Sigmoid colon (tissue), 7 donors: ENCODE results near the gene CSRNP2. TPM values are rescaled to one million over a fixed set of nuclear protein-coding genes. Genes with fewer than 3 reads are reported as not detected.

Source experiments
- DNase-seq: peaks from one replicate; pipeline ENCODE4 v3.0.0-alpha.2; 2019
- H3K27ac ChIP-seq, 4 donors: fragments of 200-600 bp; sonication (generic); one replicate each; pipeline ENCODE4 v1.5.1; 2016 to 2019; ENCODE audit warnings: mild to moderate bottlenecking in 1 of 4
- H3K27me3 ChIP-seq, 3 donors: fragments of 200-600 bp; sonication (generic); one replicate each; pipeline ENCODE4 v1.5.1; 2019; ENCODE audit warnings: mild to moderate bottlenecking in 1 of 3
- H3K36me3 ChIP-seq, 4 donors: fragments of 200-600 bp; sonication (generic); one replicate each; pipeline ENCODE4 v1.5.1; 2016 to 2019
- H3K4me1 ChIP-seq, 4 donors: fragments of 200-600 bp; sonication (generic); one replicate each; pipeline ENCODE4 v1.5.1; 2017 to 2019
- H3K4me3 ChIP-seq, 4 donors: fragments of 200-600 bp; sonication (generic); one replicate each; pipeline ENCODE4 v1.5.1; 2017 to 2019; ENCODE audit warnings: mild to moderate bottlenecking in 2 of 4, moderate library complexity in 1 of 4
- H3K9me3 ChIP-seq, 4 donors: fragments of 200-600 bp in 3 of 4; sonication (generic) in 3 of 4; one replicate each; pipeline versions ENCODE4 v1.5.1 to v1.6.1; 2013 to 2019
- CTCF ChIP-seq, 4 experiments: fragments of 450-650 bp in 3 of 4; fragments of 200-600 bp in 1 of 4; IDR thresholded peaks; one replicate each; pipeline ENCODE4 v1.5.1; 2016 to 2019; ENCODE audit warnings: antibody characterized with exemption in 4 of 4, mild to moderate bottlenecking in 3 of 4, moderate library complexity in 2 of 4
- EP300 ChIP-seq, 4 donors: sonication (generic); formaldehyde crosslinking; IDR thresholded peaks; one replicate each; pipeline ENCODE4 v1.6.1; 2017; ENCODE audit warnings: antibody characterized with exemption in 4 of 4
- POLR2A ChIP-seq, 2 donors: fragments of 450-650 bp; IDR thresholded peaks; one replicate each; pipeline ENCODE4 v1.6.1; 2016; ENCODE audit warnings: antibody characterized with exemption in 2 of 2, mild to moderate bottlenecking in 2 of 2, moderate library complexity in 2 of 2
- POLR2AphosphoS5 ChIP-seq, 4 donors: sonication (generic); formaldehyde crosslinking; IDR thresholded peaks; one replicate each; pipeline ENCODE4 v1.6.1; 2017; ENCODE audit warnings: antibody characterized with exemption in 4 of 4
- WGBS, 2 donors: extraction: QIAGEN DNeasy Blood & Tissue Kit; methylation state at CpG; one replicate each; pipeline ENCODE4 v1.1.7; 2013; 5-methylcytosine and 5-hydroxymethylcytosine counted together
- intact Hi-C: fragments of 100-400 bp; cut with DNase I; formaldehyde crosslinking; loops from one replicate; pipeline ENCODE4 v1.15.1; 2023
- polyA plus RNA-seq, 3 donors: library from polyadenylated mRNA; stranded (reverse); fragments of 200-250 nt; gene quantifications; one replicate each; pipeline ENCODE4 v1.2.3, GENCODE V29; 2013
- total RNA-seq, 4 donors: library from RNA; depleted of rRNA; stranded (reverse); fragments of >200 nt; gene quantifications; one replicate each; pipeline ENCODE4 v1.1.0, GENCODE V29; 2016
- donor health status: healthy with polysubstance abuse.
- donor health status: Bipolar disorder and iron deficiency.
- donor health status: healthy.

CSRNP2 gene
- total and polyA plus RNA-seq, 7 donors, result 8.4 to 23.9 (median 17.4) TPM

DNA sequence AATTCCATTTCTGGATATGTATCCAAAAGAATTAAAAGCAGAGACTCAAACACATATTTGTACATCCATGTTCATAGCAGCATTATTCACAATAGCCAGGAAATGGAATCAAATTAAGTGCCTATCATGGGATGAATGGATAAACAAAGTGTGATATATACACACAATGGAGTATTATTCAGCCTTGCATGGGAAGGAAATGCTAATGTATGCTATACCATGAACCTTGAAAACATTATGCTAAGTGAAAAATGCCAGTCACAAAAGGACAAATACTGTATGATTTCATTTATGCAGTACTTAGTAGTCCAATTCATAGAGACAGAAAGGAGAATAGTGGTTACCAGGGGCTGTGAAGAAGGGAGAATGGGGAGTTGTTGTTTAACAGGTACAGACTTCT is 32.1 kb upstream of the CSRNP2 start:
- H3K36me3 ChIP-seq, result peaks cover 2 to 80% (median 5%) of the 10 kb centered on the region in 4 donors
- intact Hi-C loops, result no loop called here

GRCh38 chr12:51108136-51108535 is 24.7 kb upstream of the CSRNP2 start:
- Histone ChIP-seq H3K36me3 (peaks cover 7 to 91% (median 33%) of the 10 kb centered on the region in 4 donors), H3K9me3 (no peaks in the 10 kb centered on the region), H3K4me1 (no peaks in the 10 kb centered on the region), H3K27me3 (no peaks in the 10 kb centered on the region), H3K27ac (no peak overlapping the region), H3K4me3 (no peak overlapping the region)
- DNase-seq, result no peak
- TF ChIP-seq POLR2AphosphoS5 (IDR thresholded peaks at IDR 0.05), result no peak
- no peak for TF ChIP-seq EP300 (IDR thresholded peaks at IDR 0.05)
- intact Hi-C loops, result no loop called here
- 86 to 91% methylated on average over 4 of the region's 4 CpGs for WGBS, 2 donors

More for the DNA sequence above, 32.1 kb upstream of the CSRNP2 start:
- Histone ChIP-seq H3K27ac (no peak overlapping the region), H3K27me3 (no peaks in the 10 kb centered on the region), H3K4me3 (no peak overlapping the region), H3K9me3 (no peaks in the 10 kb centered on the region), H3K4me1 (no peaks in the 10 kb centered on the region)
- no peak for DNase-seq
- TF ChIP-seq POLR2A (IDR thresholded peaks at IDR 0.05) (no peak), EP300 (IDR thresholded peaks at IDR 0.05) (no peak), POLR2AphosphoS5 (IDR thresholded peaks at IDR 0.05) (no peak), CTCF (IDR thresholded peaks at IDR 0.05) (no peak)

DNA sequence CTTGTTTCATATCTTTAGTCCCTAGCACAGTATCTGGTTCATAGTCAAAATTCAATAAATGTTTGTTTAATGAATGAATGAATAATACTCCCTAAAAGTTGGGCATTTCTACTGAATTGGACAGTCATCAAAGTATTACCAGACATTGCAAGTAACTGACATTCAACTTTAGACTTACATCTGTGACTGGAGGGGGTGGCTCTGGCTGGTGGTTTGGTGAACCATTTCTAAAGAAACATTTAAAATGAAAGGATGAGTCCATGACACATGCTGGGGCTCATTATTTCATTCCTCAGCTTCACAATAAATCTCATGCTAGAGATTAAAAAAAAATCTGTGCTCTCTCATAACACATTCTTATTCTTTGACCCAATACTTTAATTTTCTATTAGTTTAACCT is 20.6 kb upstream of the CSRNP2 start:
- peaks cover 7 to 91% (median 46%) of the 10 kb centered on the region in 4 donors for H3K36me3 ChIP-seq
- H3K27ac ChIP-seq, result no peak overlapping the region
- H3K9me3 ChIP-seq, result no peaks in the 10 kb centered on the region
- no peak for DNase-seq
- no peaks in the 10 kb centered on the region for H3K4me1 ChIP-seq
- no peaks in the 10 kb centered on the region for H3K27me3 ChIP-seq
- intact Hi-C loops, result no loop called here
- no peak overlapping the region for H3K4me3 ChIP-seq
- TF ChIP-seq POLR2A (IDR thresholded peaks at IDR 0.05), result no peak
- no peak for TF ChIP-seq POLR2AphosphoS5 (IDR thresholded peaks at IDR 0.05)
- TF ChIP-seq CTCF (IDR thresholded peaks at IDR 0.05), result no peak

DNA sequence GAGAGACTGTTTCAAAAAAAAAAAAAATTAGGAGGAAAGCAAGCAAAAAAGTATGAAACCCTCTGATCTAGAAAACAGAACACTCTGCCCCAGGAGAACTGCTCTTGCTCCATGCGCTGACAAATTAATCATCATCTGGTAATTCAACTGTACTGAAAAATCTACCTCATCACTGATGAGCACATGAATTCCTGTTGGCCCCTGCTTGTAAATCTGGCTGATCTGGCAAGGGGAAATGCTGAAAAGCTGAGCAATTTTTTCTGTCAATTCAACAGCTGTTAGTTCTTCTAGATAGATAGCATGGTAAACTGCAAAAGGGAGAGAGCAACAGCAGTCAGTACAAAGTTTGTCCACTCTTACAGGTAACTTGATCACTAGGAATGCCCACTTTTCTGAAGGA is 15.2 kb upstream of the CSRNP2 start:
- Histone ChIP-seq H3K4me3 (no peak overlapping the region), H3K27me3 (no peaks in the 10 kb centered on the region), H3K27ac (no peak overlapping the region), H3K9me3 (no peaks in the 10 kb centered on the region), H3K4me1 (no peaks in the 10 kb centered on the region), H3K36me3 (peaks cover 0 to 100% (median 51%) of the 10 kb centered on the region in 4 donors)
- intact Hi-C loops, result no loop called here
- no peak for DNase-seq
- no peak for TF ChIP-seq EP300 (IDR thresholded peaks at IDR 0.05)
- no peak for TF ChIP-seq CTCF (IDR thresholded peaks at IDR 0.05)
- TF ChIP-seq POLR2A (IDR thresholded peaks at IDR 0.05), result no peak
- TF ChIP-seq POLR2AphosphoS5 (IDR thresholded peaks at IDR 0.05), result no peak
- WGBS, 2 donors, result 98% methylated on average over 1 of the region's 1 CpG

- no peak overlapping the region for H3K27ac ChIP-seq
- intact Hi-C loops, result no loop called here
- 55 to 85% methylated on average over 10 of the region's 10 CpGs for WGBS, 2 donors
- no peaks in the 10 kb centered on the region for H3K9me3 ChIP-seq
- no peaks in the 10 kb centered on the region for H3K27me3 ChIP-seq
- H3K4me1 ChIP-seq, result no peaks in the 10 kb centered on the region
- peaks cover 0 to 42% (median 16%) of the 10 kb centered on the region in 4 donors for H3K36me3 ChIP-seq
- DNase-seq, result no peak
- no peak for TF ChIP-seq CTCF (IDR thresholded peaks at IDR 0.05)
- no peak for TF ChIP-seq POLR2A (IDR thresholded peaks at IDR 0.05)
- TF ChIP-seq EP300 (IDR thresholded peaks at IDR 0.05), result no peak
- no peak for TF ChIP-seq POLR2AphosphoS5 (IDR thresholded peaks at IDR 0.05)
- H3K4me3 ChIP-seq, result no peak overlapping the region
Measured at GRCh38 chr12:51090705-51091229, 7.4 kb upstream of the CSRNP2 start.
